Measurements from ENCODE around the gene ZNF668. TPM values are rescaled to one million over a fixed set of nuclear protein-coding genes. Genes with fewer than 3 reads are reported as not detected.
A peak's percentile ranks its signal among the peaks of the same experiment; 100 is the strongest.

Gene ZNF668
- total and polyA plus RNA-seq, 2 of the 13 experiments (the other 11 are each of a cell fraction or from before 2014, with no cell fraction given) = 3.8 to 9.8 TPM

DNA sequence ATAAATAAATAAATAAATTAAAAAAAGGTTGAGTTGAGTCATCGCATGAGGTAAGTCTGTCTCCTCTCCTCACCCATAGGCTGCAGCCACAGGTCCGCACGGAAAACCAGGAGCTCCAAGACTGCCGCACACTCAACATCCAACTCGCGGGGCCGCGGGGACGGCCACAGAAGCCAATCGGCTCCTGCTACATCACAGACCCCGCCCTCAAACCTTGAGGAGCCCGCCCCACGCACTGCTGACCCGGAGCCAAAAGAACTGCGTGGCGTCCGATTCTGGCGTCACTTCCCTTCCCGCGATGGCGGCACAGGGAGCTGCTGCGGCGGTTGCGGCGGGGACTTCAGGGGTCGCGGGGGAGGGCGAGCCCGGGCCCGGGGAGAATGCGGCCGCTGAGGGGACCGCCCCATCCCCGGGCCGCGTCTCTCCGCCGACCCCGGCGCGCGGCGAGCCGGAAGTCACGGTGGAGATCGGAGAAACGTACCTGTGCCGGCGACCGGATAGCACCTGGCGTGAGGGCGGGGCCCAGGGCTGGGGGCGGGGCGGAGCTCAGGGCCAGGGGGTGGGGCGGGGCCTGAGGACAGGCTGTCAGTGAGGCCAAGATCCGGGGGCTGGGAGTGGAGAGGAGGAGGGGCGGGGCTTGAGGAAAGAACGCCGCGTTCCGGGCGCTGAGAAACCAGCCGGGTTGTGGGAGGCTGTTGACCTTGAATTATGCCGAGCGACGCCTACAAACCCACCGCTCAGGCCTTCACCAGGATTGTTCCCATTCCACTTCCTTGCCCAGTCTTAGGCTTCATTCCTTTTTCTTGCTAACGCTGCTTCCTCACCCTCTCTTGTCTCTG, 43.6 kb upstream of the ZNF668 start, which contains the start of gene KAT8 (continued):
- TF ChIP-seq BORCS8-MEF2B (CRISPR knock-in tag; IDR thresholded peaks at IDR 0.05) = peak; percentile 79
- peak; percentile 36; the same call in 1 of the 2 replicates for TF ChIP-seq ZNF256 (CRISPR knock-in tag; conservative IDR thresholded peaks at IDR 0.05)
- TF ChIP-seq IRX3 (CRISPR knock-in tag; IDR thresholded peaks at IDR 0.05; ENCODE audit: borderline replicate concordance, low read depth) = peak; percentile 88; the same call in 1 of the 2 replicates
- TF ChIP-seq ZFP36 (IDR thresholded peaks at IDR 0.05; ENCODE audit: borderline replicate concordance, low read depth, low read length, partially characterized antibody) = no peak
- peak; percentile 86 for TF ChIP-seq ARNTL (CRISPR knock-in tag; IDR thresholded peaks at IDR 0.05)
- peak; percentile 46; the same call in 1 of the 2 replicates for TF ChIP-seq RXRA (CRISPR knock-in tag; IDR thresholded peaks at IDR 0.05)
- peak; percentile 93 for TF ChIP-seq NFKBIZ (CRISPR knock-in tag; IDR thresholded peaks at IDR 0.05)
- peak; percentile 97 for TF ChIP-seq THAP11 (CRISPR knock-in tag; IDR thresholded peaks at IDR 0.05)
- TF ChIP-seq ZNF383 (CRISPR knock-in tag; IDR thresholded peaks at IDR 0.05; ENCODE audit: borderline replicate concordance) = no peak
- no peak for TF ChIP-seq CCAR2 (optimal IDR thresholded peaks at IDR 0.05; ENCODE audit: low read depth, low read length)
- TF ChIP-seq, protein P1, sequence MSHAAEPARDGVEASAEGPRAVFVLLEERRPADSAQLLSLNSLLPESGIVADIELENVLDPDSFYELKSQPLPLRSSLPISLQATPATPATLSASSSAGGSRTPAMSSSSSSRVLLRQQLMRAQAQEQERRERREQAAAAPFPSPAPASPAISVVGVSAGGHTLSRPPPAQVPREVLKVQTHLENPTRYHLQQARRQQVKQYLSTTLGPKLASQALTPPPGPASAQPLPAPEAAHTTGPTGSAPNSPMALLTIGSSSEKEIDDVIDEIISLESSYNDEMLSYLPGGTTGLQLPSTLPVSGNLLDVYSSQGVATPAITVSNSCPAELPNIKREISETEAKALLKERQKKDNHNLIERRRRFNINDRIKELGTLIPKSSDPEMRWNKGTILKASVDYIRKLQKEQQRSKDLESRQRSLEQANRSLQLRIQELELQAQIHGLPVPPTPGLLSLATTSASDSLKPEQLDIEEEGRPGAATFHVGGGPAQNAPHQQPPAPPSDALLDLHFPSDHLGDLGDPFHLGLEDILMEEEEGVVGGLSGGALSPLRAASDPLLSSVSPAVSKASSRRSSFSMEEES (CRISPR knock-in tag; IDR thresholded peaks at IDR 0.05) = 0 out of 2 replicates have a peak, but pooled peaks have one; percentile 21
- no peak for TF ChIP-seq ZNF577 (CRISPR knock-in tag; IDR thresholded peaks at IDR 0.05; ENCODE audit: borderline replicate concordance, low read depth)
- TF ChIP-seq, protein P2, sequence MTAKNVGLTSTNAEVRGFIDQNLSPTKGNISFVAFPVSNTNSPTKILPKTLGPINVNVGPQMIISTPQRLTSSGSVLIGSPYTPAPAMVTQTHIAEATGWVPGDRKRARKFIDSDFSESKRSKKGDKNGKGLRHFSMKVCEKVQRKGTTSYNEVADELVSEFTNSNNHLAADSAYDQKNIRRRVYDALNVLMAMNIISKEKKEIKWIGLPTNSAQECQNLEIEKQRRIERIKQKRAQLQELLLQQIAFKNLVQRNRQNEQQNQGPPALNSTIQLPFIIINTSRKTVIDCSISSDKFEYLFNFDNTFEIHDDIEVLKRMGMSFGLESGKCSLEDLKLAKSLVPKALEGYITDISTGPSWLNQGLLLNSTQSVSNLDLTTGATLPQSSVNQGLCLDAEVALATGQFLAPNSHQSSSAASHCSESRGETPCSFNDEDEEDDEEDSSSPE (CRISPR knock-in tag; IDR thresholded peaks at IDR 0.05) = peak; percentile 91
- no peak; the same call in 1 of the 2 replicates for TF ChIP-seq ZNF570 (CRISPR knock-in tag; IDR thresholded peaks at IDR 0.05; ENCODE audit: borderline replicate concordance)
- TF ChIP-seq TCF12 (IDR thresholded peaks at IDR 0.05) = no peak
- no peak for TF ChIP-seq TCF12 (CRISPR knock-in tag; IDR thresholded peaks at IDR 0.05)
- 0 out of 2 replicates have a peak, but pooled peaks have one; percentile 61 for TF ChIP-seq FIP1L1 (IDR thresholded peaks at IDR 0.05; ENCODE audit: borderline replicate concordance, insufficient read depth, low read depth, low read length)
- TF ChIP-seq SMAD9 (CRISPR knock-in tag; IDR thresholded peaks at IDR 0.05) = no peak
- TF ChIP-seq, protein P3, sequence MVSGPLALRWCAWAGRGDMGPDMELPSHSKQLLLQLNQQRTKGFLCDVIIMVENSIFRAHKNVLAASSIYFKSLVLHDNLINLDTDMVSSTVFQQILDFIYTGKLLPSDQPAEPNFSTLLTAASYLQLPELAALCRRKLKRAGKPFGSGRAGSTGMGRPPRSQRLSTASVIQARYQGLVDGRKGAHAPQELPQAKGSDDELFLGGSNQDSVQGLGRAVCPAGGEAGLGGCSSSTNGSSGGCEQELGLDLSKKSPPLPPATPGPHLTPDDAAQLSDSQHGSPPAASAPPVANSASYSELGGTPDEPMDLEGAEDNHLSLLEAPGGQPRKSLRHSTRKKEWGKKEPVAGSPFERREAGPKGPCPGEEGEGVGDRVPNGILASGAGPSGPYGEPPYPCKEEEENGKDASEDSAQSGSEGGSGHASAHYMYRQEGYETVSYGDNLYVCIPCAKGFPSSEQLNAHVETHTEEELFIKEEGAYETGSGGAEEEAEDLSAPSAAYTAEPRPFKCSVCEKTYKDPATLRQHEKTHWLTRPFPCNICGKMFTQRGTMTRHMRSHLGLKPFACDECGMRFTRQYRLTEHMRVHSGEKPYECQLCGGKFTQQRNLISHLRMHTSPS (CRISPR knock-in tag; IDR thresholded peaks at IDR 0.05; ENCODE audit: low read depth) = no peak
- 0 out of 2 replicates have a peak, but pooled peaks have one; percentile 84 for TF ChIP-seq ZNF337 (CRISPR knock-in tag; IDR thresholded peaks at IDR 0.05; ENCODE audit: borderline replicate concordance, low read depth)
- TF ChIP-seq ZNF205 (CRISPR knock-in tag; IDR thresholded peaks at IDR 0.05) = peak; percentile 78
- TF ChIP-seq HNRNPH1 (optimal IDR thresholded peaks at IDR 0.05; ENCODE audit: low read depth, low read length) = no peak
- TF ChIP-seq ZNF780A (CRISPR knock-in tag; IDR thresholded peaks at IDR 0.05) = no peak
- TF ChIP-seq, protein P4, sequence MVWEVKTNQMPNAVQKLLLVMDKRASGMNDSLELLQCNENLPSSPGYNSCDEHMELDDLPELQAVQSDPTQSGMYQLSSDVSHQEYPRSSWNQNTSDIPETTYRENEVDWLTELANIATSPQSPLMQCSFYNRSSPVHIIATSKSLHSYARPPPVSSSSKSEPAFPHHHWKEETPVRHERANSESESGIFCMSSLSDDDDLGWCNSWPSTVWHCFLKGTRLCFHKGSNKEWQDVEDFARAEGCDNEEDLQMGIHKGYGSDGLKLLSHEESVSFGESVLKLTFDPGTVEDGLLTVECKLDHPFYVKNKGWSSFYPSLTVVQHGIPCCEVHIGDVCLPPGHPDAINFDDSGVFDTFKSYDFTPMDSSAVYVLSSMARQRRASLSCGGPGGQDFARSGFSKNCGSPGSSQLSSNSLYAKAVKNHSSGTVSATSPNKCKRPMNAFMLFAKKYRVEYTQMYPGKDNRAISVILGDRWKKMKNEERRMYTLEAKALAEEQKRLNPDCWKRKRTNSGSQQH (CRISPR knock-in tag; IDR thresholded peaks at IDR 0.05; ENCODE audit: low read depth) = no peak

Measured in HepG2 (cell line).